Prostate gland (tissue), 2 donors: Measurements from ENCODE around the gene SIAH2. TPM values are rescaled to one million over a fixed set of nuclear protein-coding genes. Genes with fewer than 3 reads are reported as not detected.

Experiments
- DNase-seq: peaks from one replicate; pipeline ENCODE4 v3.0.0-alpha.2; 2019; ENCODE audit warnings: low spot score
- H3K27ac ChIP-seq, 2 donors: fragments of 200-600 bp; sonication (generic); 2 replicates each; pipeline ENCODE4 v1.5.1; 2017 to 2019
- H3K27me3 ChIP-seq: fragments of 200-600 bp; sonication (generic); replicated peaks from 2 replicates; pipeline ENCODE4 v1.5.1; 2019; ENCODE audit not compliant: insufficient read depth
- H3K36me3 ChIP-seq, 2 donors: fragments of 200-600 bp; sonication (generic); 1 replicate in 1 of 2; 2 replicates in 1 of 2; pipeline versions ENCODE4 v1.5.1 to v1.8.1; 2017 to 2019
- H3K4me1 ChIP-seq: fragments of 200-600 bp; sonication (generic); replicated peaks from 2 replicates; pipeline ENCODE4 v1.5.1; 2019
- H3K4me3 ChIP-seq, 2 donors: fragments of 200-600 bp; sonication (generic); 2 replicates each; pipeline ENCODE4 v1.5.1; 2017 to 2019
- H3K9me3 ChIP-seq: fragments of 200-600 bp; sonication (generic); 2 replicates; pipeline ENCODE4 v1.5.1; 2017
- CTCF ChIP-seq, 4 experiments: fragments of 200-600 bp in 2 of 4; fragments of 450-650 bp in 2 of 4; sonication (generic) in 2 of 4; IDR thresholded peaks; 1 replicate in 3 of 4; 2 replicates in 1 of 4; pipeline ENCODE4 v1.5.1; 2016 to 2019; ENCODE audit warnings: antibody characterized with exemption in 4 of 4, mild to moderate bottlenecking in 2 of 4, moderate library complexity in 2 of 4
- POLR2A ChIP-seq: fragments of 450-650 bp; IDR thresholded peaks from one replicate; pipeline ENCODE4 v1.6.1; 2016; ENCODE audit warnings: antibody characterized with exemption, mild to moderate bottlenecking
- POLR2AphosphoS5 ChIP-seq: sonication (generic); formaldehyde crosslinking; IDR thresholded peaks from one replicate; pipeline ENCODE4 v1.6.1; 2017; ENCODE audit warnings: antibody characterized with exemption
- WGBS: methylation state at CpG from one replicate; pipeline ENCODE4 v1.1.5; 2018; 5-methylcytosine and 5-hydroxymethylcytosine counted together
- intact Hi-C: fragments of 100-400 bp; cut with DNase I; formaldehyde crosslinking; loops from one replicate; pipeline ENCODE4 v1.14.2; 2022
- total RNA-seq, 2 donors: library from RNA; depleted of rRNA; stranded (reverse); fragments of >200 nt; gene quantifications; one replicate each; pipeline ENCODE4 v1.1.0, GENCODE V29; 2016

SIAH2 gene
- total RNA-seq, 2 donors from 2014 or later = 47.4 to 48.9 TPM

GRCh38 chr3:150766742-150767141 lies 3.8 kb upstream of the SIAH2 start:
- Histone ChIP-seq H3K9me3 (no peaks in the 10 kb centered on the region), H3K27me3 (no peaks in the 10 kb centered on the region), H3K4me3 (no peak overlapping the region), H3K36me3 (no peaks in the 10 kb centered on the region), H3K27ac (no peak overlapping the region), H3K4me1 (no peaks in the 10 kb centered on the region)
- intact Hi-C loops = loop anchor here (10.0 kb wide), 2 partner anchors 162 to 1802 kb away; partner anchors contain the start of gene SELENOT
- TF ChIP-seq CTCF (IDR thresholded peaks at IDR 0.05) = no peak
- no peak for TF ChIP-seq POLR2A
- no peak for TF ChIP-seq POLR2AphosphoS5
- DNase-seq = no peak
- WGBS = 80% methylated on average over 3 of the region's 3 CpGs

DNA sequence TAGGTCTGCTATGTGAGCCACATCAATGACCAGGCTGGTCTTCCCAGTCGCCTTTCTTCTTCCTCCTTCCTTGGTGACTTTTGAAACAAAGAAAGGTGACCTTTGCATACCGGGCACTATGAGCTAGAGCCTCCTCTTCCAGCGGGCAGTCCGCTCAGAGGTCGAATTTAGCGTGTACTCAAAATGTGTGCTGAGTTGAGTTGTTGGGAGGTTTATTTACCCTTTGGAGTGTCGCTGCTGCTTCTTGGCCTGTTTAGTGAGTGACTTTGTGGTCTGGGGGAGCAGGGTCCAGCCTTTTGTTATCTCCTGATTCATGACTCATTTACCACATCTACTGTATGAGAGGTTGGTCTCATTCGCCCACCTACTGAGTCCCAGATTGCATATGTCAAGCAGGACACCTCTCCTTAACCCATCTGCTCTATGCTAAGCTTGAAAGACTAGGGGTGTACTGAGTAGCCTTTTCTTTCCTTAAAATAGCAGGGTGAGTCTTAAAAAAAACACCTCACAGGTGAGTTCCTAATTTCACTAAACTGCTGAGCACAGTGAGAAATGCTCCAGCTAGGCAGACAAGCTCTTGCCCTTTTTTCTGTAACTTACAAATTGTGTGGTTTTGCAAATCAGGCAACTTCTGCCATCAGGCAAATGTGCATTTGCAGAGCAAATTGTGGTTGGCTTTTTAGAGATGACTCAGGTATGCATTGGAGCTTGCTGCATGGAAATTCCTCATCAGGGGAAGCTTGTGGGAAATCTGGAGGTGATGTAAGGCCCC lies 3.2 kb upstream of the SIAH2 start:
- DNase-seq = no peak
- Histone ChIP-seq H3K4me1 (no peaks in the 10 kb centered on the region), H3K27ac (no peak overlapping the region), H3K4me3 (no peak overlapping the region), H3K9me3 (no peaks in the 10 kb centered on the region), H3K27me3 (no peaks in the 10 kb centered on the region), H3K36me3 (no peaks in the 10 kb centered on the region)
- TF ChIP-seq POLR2A (no peak), CTCF (IDR thresholded peaks at IDR 0.05) (no peak), POLR2AphosphoS5 (no peak)
- WGBS = 83% methylated on average over 8 of the region's 8 CpGs
- intact Hi-C loops = loop anchor here (10.0 kb wide), 2 partner anchors 161 to 1801 kb away; partner anchors contain the start of gene SELENOT

- H3K27ac ChIP-seq = peak overlapping the region in 1 of 2 donors; percentile 100
- no peaks in the 10 kb centered on the region for H3K36me3 ChIP-seq
- intact Hi-C loops = loop anchor here (5.0 to 10.0 kb wide), 5 partner anchors 43 to 1800 kb away; partner anchors contain the start of genes EIF2A, SELENOT, SERP1 and TSC22D2
- DNase-seq = no peak
- H3K27me3 ChIP-seq = no peaks in the 10 kb centered on the region
- no peak overlapping the region for H3K4me3 ChIP-seq
- TF ChIP-seq POLR2A = no peak
- no peak for TF ChIP-seq CTCF (IDR thresholded peaks at IDR 0.05)
- TF ChIP-seq POLR2AphosphoS5 = no peak
- peaks cover under 1% of the 10 kb centered on the region for H3K4me1 ChIP-seq
- H3K9me3 ChIP-seq = no peaks in the 10 kb centered on the region
- WGBS = 96% methylated on average over 2 of the region's 2 CpGs
These were observed 2.0 kb upstream of the SIAH2 start for GRCh38 chr3:150764967-150765366.

DNA sequence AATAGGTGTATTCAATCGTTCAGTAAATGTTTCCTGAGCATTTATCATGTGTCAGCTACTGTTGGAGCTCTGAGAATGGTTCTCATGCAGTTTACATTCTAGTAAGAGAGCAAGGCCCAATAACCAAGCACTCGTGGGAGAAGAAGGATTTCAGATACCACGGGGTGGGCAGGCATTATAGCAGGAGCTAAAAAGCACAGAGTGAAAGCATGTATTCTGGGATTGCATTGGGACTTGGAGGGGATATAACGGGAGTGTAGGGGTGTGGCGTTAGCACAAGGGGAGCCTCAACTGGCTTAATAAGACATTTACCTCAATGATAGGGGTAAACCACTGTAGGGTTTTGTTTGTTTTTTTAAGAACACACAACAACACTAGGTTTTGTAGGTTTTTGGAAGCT lies 1.6 kb upstream of the SIAH2 start:
- H3K4me3 ChIP-seq = no peak overlapping the region
- no peaks in the 10 kb centered on the region for H3K27me3 ChIP-seq
- WGBS = 35% methylated on average over 5 of the region's 5 CpGs
- no peak for DNase-seq
- no peaks in the 10 kb centered on the region for H3K9me3 ChIP-seq
- intact Hi-C loops = loop anchor here (5.0 to 10.0 kb wide), 5 partner anchors 42 to 1800 kb away; partner anchors contain the start of genes EIF2A, SELENOT, SERP1 and TSC22D2
- no peaks in the 10 kb centered on the region for H3K36me3 ChIP-seq
- H3K4me1 ChIP-seq = peaks cover 4% of the 10 kb centered on the region
- peak overlapping the region in 1 of 2 donors; percentile 100 for H3K27ac ChIP-seq
- no peak for TF ChIP-seq POLR2A
- TF ChIP-seq CTCF (IDR thresholded peaks at IDR 0.05) = no peak
- no peak for TF ChIP-seq POLR2AphosphoS5
